GM12875 (cell line): ENCODE results near the gene CEACAM16.
"Not testable (repeated sequence)": the region's sequence is repeated elsewhere in the genome, so short reads cannot be mapped to it uniquely, and the experiment has no call there.

Experiments
- H3K4me3 ChIP-seq: one replicate; pipeline ENCODE4 v1.5.1; 2011; ENCODE audit warnings: low read depth, low read length, control low read depth
- CTCF ChIP-seq: IDR thresholded peaks from 2 replicates; pipeline ENCODE4 v1.5.1; 2011; ENCODE audit warnings: low read depth, mild to moderate bottlenecking, control low read depth, inconsistent platforms, low read length, moderate library complexity, borderline replicate concordance; ENCODE audit not compliant: insufficient read depth

CEACAM16 gene

GRCh38 chr19:44680536-44680935, 18.4 kb upstream of the CEACAM16 start:
- TF ChIP-seq CTCF: no peak
- H3K4me3 ChIP-seq: no peak overlapping the region

DNA sequence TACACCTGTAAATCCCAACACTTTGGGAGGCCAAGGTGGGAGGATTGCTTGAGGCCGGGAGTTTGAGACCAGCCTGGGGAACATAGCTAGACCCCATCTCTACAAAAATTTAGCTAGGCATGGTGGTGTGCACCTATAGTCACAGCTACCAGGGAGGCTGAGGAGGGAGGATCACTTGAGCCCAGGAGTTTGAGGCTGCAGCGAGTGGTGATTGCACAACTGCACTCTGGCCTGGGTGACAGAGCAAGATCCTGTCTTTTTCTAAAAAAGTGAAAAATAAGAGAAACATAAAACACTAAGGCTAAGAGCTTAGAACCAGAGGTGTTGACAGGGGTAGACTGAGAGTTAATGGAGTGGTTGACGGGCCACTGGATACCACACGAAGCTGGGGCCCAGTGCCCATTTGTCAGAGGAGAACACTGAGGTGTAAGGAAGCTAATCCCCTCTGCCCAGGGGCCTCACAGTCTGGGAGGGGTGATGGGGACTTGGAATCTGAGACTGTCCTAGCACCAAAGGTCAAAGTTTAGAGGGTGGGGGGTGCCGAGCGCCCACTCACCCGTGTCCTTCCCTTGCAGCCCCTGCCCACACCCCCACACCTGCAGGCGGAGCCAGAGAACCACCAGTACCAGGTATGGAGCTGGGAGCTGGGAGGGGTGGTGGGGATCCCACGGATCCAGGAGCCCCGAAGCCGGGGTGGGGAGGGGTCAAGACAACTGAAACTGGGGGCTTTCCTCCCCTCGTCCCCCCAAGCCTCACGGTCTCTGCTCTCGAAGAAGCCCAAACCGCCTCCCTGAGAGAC, 16.8 kb upstream of the CEACAM16 start:
- H3K4me3 ChIP-seq: no peak overlapping the region
- no peak for TF ChIP-seq CTCF

GRCh38 chr19:44682807-44683206, 16.1 kb upstream of the CEACAM16 start:
- H3K4me3 ChIP-seq: no peak overlapping the region
- no peak for TF ChIP-seq CTCF

DNA sequence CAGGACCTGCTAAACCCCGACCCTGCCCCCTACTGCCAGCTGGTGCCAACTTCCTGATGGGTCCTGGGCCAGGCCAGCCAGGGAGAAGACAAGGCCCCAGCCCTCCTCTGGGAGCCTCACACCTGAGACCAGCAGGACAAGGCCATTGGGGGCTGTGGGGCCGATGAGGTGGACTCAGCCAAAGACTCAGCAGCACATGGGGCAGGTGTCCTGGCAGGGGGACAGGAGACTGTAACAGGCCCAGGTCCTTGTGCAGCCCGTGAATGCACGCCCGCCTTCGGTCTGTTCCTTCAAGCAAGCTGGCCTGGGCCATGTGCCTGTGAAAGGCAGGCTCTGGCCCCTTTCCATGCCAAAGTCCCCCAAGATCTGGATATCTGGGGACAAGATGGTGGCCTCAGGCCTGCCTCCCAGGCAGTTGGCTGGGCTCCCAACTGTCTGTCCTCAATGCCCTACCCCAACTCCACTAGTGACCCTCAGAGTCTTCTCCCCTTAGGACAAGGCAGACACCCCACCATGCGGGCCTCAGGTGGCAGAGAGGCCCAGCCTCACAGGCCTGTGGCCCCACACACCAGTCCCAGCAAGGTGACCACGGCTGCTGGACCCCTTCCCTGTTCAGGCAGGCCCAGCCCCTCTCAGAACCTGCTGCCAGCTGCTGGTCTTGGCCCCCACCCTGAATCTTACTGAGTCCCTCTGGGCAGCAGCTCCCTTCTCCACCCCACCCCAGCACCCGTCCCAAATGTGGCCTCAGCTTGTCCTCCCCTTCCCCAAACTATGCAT, 15.3 kb upstream of the CEACAM16 start:
- H3K4me3 ChIP-seq: no peak overlapping the region
- no peak for TF ChIP-seq CTCF

GRCh38 chr19:44684396-44684795, 14.6 kb upstream of the CEACAM16 start:
- H3K4me3 ChIP-seq: not testable (repeated sequence)

DNA sequence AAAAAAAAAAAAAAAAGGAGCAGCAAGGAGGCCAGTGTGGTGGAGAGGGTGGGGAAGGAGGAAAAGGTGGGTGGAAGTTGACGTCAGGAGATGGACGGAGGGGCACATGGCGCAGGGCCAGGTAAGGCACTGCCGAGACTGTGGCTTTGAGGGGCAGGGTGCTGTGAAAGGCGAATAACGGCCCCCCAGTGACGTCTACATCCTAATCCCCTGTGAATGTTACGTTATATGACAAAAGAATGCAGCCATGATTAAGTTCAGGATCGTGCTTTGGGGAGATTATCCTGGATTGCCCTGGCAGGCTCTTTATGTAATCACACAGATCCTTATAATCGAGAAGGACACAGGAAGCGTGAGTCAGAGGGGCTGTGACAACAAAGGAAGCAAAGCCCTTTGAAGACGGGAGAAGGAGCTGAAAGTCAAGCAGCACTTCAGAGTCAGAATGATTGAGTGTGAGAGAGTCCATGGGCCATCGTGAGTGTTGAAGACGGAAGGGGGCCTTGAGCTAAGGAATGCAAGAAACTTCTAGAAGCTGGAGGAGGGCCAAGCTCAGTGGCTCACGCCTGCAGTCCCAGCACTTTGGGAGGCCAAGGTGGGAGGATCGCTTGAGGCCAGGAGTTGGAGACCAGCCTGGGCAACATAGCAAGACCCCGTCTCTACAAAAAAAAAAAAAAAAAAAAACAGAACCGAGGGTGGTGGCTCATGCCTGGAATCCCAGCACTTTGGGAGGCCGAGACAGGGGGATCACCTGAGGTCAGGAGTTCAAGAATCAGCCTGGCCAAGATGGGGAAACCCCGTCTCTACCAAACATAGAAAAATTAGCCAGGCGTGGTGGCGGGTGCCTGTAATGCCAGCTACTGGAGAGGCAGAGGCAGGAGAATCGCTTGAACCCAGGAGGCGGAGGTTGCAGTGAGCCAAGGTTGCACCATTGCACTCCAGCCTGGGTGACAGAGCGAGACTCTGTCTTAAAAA, 13.8 kb upstream of the CEACAM16 start:
- no peak overlapping the region for H3K4me3 ChIP-seq
- TF ChIP-seq CTCF: no peak

DNA sequence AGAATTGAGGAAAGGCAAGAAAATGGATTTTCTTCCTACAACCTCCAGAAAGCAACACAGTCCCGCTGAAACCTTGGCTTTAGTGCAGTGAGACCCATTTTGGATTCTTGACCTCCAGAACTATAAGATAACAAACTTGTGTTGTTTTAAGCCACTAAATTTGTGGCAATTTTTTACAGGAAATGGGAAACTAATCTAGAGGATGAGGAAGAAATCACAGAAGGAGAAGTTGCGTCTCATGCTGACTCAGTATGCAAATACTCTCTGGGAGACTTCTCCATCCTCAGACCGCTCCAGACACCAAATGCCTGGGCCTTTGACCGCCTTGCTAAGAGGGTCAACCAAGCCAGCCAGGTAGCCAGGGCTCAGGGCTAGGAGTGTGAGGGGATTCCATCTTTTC, 13.1 kb upstream of the CEACAM16 start:
- TF ChIP-seq CTCF: no peak
- H3K4me3 ChIP-seq: no peak overlapping the region
